GM18526 (cell line): ENCODE data around the gene FDXACB1.

Experiments used
- POLR2A ChIP-seq: IDR thresholded peaks from 3 replicates; pipeline ENCODE4 v1.6.1; 2011; ENCODE audit not compliant: insufficient read length; ENCODE audit errors: extremely low read depth

FDXACB1 gene

GRCh38 chr11:111870522-111870885 lies 8.5 kb downstream of the FDXACB1 start:
- TF ChIP-seq POLR2A, result no peak

GRCh38 chr11:111870113-111870512 lies 8.9 kb downstream of the FDXACB1 start:
- no peak for TF ChIP-seq POLR2A

DNA sequence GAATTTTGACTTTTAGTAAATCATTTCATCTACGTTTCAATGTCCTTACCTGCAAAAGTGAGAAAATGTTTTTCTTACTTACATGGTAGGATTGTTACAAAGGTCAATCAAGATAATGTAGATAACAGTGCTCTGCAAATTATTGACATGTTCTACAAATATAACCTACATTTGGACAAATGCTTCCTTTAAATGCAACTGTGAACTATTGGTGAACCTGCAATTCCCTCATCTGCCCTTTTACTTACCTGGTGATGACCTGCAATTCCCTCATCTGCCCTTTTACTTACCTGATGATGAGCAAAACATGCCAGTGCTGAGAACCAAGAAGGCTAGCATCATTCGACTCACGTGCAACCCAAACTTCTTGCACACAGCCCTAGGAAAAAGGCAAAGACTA lies 18.7 kb downstream of the FDXACB1 start:
- TF ChIP-seq POLR2A, result no peak

GRCh38 chr11:111855506-111855905 lies 23.5 kb downstream of the FDXACB1 start:
- TF ChIP-seq POLR2A, result no peak

DNA sequence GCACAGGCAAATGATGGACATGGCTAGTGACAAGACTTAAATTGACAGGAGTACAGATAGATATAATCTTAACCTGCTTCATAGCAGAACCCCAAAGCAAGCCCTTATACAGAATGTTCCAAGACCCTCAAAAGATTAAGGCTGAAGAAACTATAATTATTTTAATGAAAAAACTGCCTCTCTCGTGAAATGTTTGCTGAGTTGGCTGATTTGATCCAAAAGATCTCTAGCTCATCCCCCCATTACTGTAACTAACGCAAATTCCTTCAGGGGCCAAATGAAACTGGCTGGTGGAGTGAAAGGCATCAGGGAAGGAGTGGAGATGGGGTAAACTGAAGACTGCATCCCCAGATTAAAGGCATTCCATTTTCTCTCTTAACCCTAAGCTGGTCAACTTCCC lies 26.9 kb downstream of the FDXACB1 start:
- no peak for TF ChIP-seq POLR2A

DNA sequence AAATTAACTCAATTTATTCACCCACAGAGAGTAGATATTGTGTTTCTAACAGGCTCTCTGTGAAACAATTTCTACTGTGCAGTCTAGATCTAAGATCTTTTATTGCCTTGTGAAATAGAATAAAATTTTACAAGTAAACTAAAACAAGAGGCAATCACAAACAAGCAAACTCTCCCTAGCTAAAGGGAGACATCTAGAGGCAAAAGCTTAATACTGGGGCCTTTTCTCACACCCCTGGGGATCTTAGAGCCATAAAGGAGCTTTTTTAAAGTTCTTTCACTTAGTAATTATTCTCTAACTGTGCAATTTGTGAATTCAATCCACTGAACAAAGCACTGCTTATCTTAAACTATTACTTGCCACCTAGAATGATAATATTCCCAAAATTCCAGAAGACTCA lies 27.3 kb downstream of the FDXACB1 start:
- TF ChIP-seq POLR2A, result no peak

GRCh38 chr11:111851067-111851466 lies 27.9 kb downstream of the FDXACB1 start:
- no peak for TF ChIP-seq POLR2A

GRCh38 chr11:111849631-111850030 lies 29.3 kb downstream of the FDXACB1 start:
- no peak for TF ChIP-seq POLR2A

GRCh38 chr11:111846636-111847035 lies 32.3 kb downstream of the FDXACB1 start:
- TF ChIP-seq POLR2A, result no peak

DNA sequence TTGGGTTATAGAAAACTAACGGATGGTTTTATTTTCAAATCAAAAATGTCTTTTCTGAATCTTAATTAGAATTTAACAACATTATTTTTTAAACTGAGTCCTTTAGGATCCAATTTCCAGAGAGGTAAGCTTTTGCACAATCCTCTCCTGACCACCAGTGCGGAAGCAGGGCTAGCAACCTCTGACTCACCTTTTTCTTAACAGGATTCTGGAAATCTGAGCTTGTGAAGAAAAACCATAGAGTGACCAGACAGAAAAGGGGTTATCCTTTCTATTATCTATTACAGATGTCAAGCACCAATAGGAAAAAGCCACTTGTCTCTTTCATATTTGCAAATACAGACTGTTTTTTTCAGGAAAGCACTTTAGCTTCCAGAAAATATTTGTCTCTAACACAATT lies 32.9 kb downstream of the FDXACB1 start:
- TF ChIP-seq POLR2A, result no peak

DNA sequence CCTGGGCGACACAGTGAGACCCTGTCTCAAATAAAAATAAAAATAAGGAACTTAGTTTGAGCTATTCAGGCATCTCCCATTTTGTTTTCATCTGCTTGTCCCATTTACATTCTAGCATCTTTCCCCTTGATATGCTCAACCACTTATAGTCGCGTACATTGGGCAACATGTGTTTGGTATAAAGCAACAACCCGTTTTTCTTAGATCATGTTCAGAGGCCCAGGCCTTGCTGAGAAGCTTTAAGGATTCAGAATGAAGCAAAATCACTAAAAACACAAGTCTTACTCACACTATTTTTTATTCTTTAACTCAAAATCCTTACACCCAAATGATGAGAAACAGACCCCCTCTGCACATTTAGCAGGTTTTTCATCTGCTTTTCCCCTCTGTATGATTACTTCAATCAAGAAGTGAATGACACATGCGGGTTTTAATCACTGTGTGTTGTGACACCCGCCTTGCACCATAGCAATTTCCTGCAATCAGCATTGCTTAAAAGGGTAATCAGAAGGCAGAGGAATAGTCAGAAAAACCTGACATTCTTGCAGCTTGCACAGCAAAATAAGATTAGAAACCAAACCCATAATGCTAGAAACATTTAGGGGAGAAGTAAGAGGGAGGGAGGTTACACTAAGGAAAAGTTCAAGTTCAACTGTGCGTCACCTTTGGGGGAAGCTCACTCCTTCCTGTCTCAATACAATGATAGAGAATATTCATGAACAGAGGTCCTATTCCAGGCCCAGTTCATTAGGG lies 33.5 kb downstream of the FDXACB1 start:
- TF ChIP-seq POLR2A, result no peak

GRCh38 chr11:111843661-111844060 lies 35.3 kb downstream of the FDXACB1 start:
- TF ChIP-seq POLR2A, result no peak

DNA sequence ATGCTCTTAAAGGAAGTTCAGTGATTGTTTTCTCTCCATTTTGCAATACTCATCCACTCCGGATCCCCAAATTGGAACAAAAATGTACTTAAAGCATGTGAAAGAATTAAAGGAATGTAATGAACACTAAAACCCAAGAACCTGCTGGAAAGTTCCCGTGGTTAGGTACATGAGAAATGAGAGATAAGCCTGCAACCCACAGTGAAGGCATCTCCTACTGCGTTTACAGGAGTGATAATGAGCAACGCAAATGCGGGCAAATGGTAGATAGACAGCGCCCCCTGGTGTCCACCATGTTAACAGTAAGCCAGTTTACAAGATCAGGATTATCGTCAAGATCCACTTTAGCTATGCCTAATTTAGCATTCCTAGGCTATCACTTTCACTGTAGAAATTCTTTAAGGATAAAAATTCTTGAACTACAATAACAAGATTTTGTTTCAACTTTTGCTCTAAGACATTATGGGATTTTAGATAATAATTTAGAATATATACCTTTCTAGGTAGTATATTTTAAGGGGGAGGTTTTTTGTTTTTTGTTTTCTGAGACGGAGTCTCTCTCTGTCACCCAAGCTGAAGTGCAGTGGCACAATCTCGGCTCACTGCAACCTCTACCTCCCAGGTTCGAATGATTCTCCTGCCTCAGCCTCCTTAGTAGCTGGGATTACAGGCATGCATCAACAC lies 37.5 kb downstream of the FDXACB1 start:
- TF ChIP-seq POLR2A, result no peak

DNA sequence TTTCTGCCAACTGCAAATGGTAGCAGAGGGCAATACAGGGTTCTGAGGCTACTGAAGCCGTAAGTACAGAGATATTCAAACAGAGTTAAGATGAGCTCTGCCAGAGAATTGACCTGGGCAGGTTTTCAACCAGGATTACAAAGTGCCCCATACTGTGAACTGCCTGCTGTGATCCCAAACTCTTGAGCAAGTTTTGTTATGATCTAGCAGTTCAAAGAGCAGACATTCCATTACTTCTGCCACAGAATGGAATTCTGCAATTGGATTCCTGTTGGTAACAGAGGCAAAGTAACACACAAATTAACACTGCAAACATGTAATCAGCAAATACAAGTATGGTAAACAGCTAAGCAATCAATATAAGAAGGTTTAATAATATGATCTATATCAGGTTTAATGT lies 38.8 kb downstream of the FDXACB1 start:
- no peak for TF ChIP-seq POLR2A

DNA sequence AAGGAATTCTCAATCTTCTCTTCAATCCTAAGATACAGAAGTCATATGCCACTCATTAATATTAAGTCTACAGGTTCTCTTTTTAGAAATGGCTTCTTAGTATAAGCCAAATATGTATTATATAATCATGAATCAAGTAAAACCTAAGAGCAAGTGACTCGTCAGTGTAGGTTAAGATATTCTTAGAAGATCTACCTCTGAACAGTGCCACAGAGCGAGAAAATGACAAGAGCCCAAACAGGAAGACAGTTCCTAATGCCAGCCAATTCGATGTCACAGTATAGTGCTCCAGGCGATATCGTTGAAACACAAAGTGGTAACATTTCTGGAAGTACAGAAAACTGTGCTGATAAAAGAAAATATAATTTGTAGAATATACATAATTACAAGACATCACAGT lies 40.9 kb downstream of the FDXACB1 start:
- TF ChIP-seq POLR2A, result no peak

- TF ChIP-seq POLR2A, result no peak
Observed at GRCh38 chr11:111837366-111837891, 41.5 kb downstream of the FDXACB1 start.
